CD4-positive, alpha-beta memory T cell (primary cell): ENCODE measurements around the gene SPAM1. TPM values are rescaled to one million over a fixed set of nuclear protein-coding genes. Genes with fewer than 3 reads are reported as not detected.

ENCODE experiments used
- CTCF ChIA-PET: fragments of 350-600 bp; sonication (Branson Sonifier 250); formaldehyde crosslinking; loops from one replicate; lab custom pipeline; 2021; ENCODE audit warnings: inconsistent platforms; ENCODE audit not compliant: partially characterized antibody; lab: Charles Lee
- POLR2A ChIA-PET: fragments of 350-600 bp; sonication (Branson Sonifier 250); formaldehyde crosslinking; loops from one replicate; lab custom pipeline; 2021; ENCODE audit not compliant: partially characterized antibody; lab: Charles Lee
- DNase-seq, 5 donors: peaks; one replicate each; pipeline versions ENCODE4 v3.0.0 to v3.0.0-alpha.2; 2020 to 2022; ENCODE audit warnings: mixed read lengths in 1 of 5
- H3K27ac ChIP-seq: one replicate; pipeline ENCODE4 v1.7.0; 2013; ENCODE audit warnings: low read depth, low read length
- H3K27me3 ChIP-seq: 2 replicates; pipeline ENCODE4 v1.7.0; 2013; ENCODE audit warnings: mild to moderate bottlenecking, low read length, moderate library complexity; ENCODE audit not compliant: insufficient read depth
- H3K36me3 ChIP-seq: 2 replicates; pipeline ENCODE4 v1.7.0; 2013; ENCODE audit warnings: mild to moderate bottlenecking, low read length, moderate library complexity; ENCODE audit not compliant: insufficient read depth
- H3K4me1 ChIP-seq: 2 replicates; pipeline ENCODE4 v1.7.0; 2013; ENCODE audit warnings: mild to moderate bottlenecking, low read length, moderate library complexity; ENCODE audit not compliant: insufficient read depth
- H3K4me3 ChIP-seq, 2 donors: one replicate each; pipeline ENCODE4 v1.7.0; 2013; ENCODE audit warnings: low read length in 2 of 2, mild to moderate bottlenecking in 1 of 2
- H3K9me3 ChIP-seq, 2 donors: one replicate each; pipeline ENCODE4 v1.7.0; 2013; ENCODE audit warnings: low read length in 2 of 2, control low read depth in 1 of 2; ENCODE audit not compliant: control insufficient read depth in 1 of 2
- H3K27ac Mint-ChIP-seq, 7 donors: one replicate each; pipeline ENCODE4 v1.8.0; 2020 to 2021; ENCODE audit warnings: mixed read lengths in 7 of 7, mild to moderate bottlenecking in 6 of 7, inconsistent platforms in 3 of 7, moderate library complexity in 3 of 7
- H3K27me3 Mint-ChIP-seq, 2 donors: one replicate each; pipeline ENCODE4 v1.8.0; 2020 to 2021; ENCODE audit warnings: mixed read lengths in 2 of 2
- H3K36me3 Mint-ChIP-seq, 2 donors: one replicate each; pipeline ENCODE4 v1.8.0; 2020 to 2021; ENCODE audit warnings: mixed read lengths in 2 of 2, inconsistent platforms in 1 of 2, mild to moderate bottlenecking in 1 of 2
- H3K4me1 Mint-ChIP-seq, 4 donors: one replicate each; pipeline ENCODE4 v1.8.0; 2020 to 2021; ENCODE audit warnings: mixed read lengths in 4 of 4, mild to moderate bottlenecking in 1 of 4
- H3K4me3 Mint-ChIP-seq, 8 donors: one replicate each; pipeline ENCODE4 v1.8.0; 2020 to 2021; ENCODE audit warnings: mixed read lengths in 8 of 8, mild to moderate bottlenecking in 7 of 8, moderate library complexity in 6 of 8, inconsistent platforms in 3 of 8
- H3K9me3 Mint-ChIP-seq, 8 donors: one replicate each; pipeline ENCODE4 v1.8.0; 2020 to 2021; ENCODE audit warnings: mixed read lengths in 8 of 8, mild to moderate bottlenecking in 5 of 8, inconsistent platforms in 3 of 8, moderate library complexity in 1 of 8
- intact Hi-C: fragments of 100-400 bp; cut with micrococcal nuclease; formaldehyde crosslinking; loops from one replicate; pipeline ENCODE4 v1.15.1; 2023
- polyA plus RNA-seq, 2 donors: library from polyadenylated mRNA; unstranded; fragments of 300-500 nt; fragmentation: Illumina TruSeq; gene quantifications; one replicate each; pipeline ENCODE4 v1.2.3, GENCODE V29; 2021
- total RNA-seq, 2 experiments: library from RNA; stranded (reverse); gene quantifications; one replicate each; pipeline ENCODE4 v1.2.3, GENCODE V29; 2021

Gene SPAM1
- total and polyA plus RNA-seq, 4 experiments from 2014 or later, result not detected

- Histone ChIP-seq H3K9me3 (no peaks in the 10 kb centered on the region), H3K27me3 (no peaks in the 10 kb centered on the region), H3K27ac (no peak overlapping the region), H3K36me3 (no peaks in the 10 kb centered on the region), H3K4me3 (no peak overlapping the region), H3K4me1 (no peaks in the 10 kb centered on the region)
- no peaks in the 10 kb centered on the region for H3K36me3 Mint-ChIP-seq
- ChIA-PET POLR2A (no interaction called here), CTCF (no interaction called here)
- no peaks in the 10 kb centered on the region for H3K4me1 Mint-ChIP-seq
- intact Hi-C loops, result no loop called here
- H3K9me3 Mint-ChIP-seq, result peaks cover 0 to 20% (median 1%) of the 10 kb centered on the region in 8 donors
- no peaks in the 10 kb centered on the region for H3K27me3 Mint-ChIP-seq
- no peak overlapping the region for H3K27ac Mint-ChIP-seq
- H3K4me3 Mint-ChIP-seq, result no peak overlapping the region
- DNase-seq, result no peak
Measured at GRCh38 chr7:123901101-123901500, 23.9 kb upstream of the SPAM1 start.

- Mint-ChIP-seq H3K27me3 (peaks cover 1 to 2% of the 10 kb centered on the region in 2 donors), H3K4me1 (no peaks in the 10 kb centered on the region), H3K9me3 (peaks cover 0 to 14% (median 0%) of the 10 kb centered on the region in 8 donors), H3K4me3 (no peak overlapping the region), H3K36me3 (no peaks in the 10 kb centered on the region), H3K27ac (no peak overlapping the region)
- Histone ChIP-seq H3K36me3 (no peaks in the 10 kb centered on the region), H3K9me3 (no peaks in the 10 kb centered on the region), H3K4me1 (no peaks in the 10 kb centered on the region), H3K27me3 (no peaks in the 10 kb centered on the region), H3K4me3 (no peak overlapping the region), H3K27ac (no peak overlapping the region)
- intact Hi-C loops, result no loop called here
- ChIA-PET POLR2A (no interaction called here), CTCF (no interaction called here)
- no peak for DNase-seq
Measured at GRCh38 chr7:123905714-123906113, 19.3 kb upstream of the SPAM1 start.

- peaks cover 0 to 2% (median 0%) of the 10 kb centered on the region in 8 donors for H3K9me3 Mint-ChIP-seq
- intact Hi-C loops, result no loop called here
- no peak for DNase-seq
- Histone ChIP-seq H3K36me3 (no peaks in the 10 kb centered on the region), H3K27me3 (no peaks in the 10 kb centered on the region), H3K27ac (no peak overlapping the region), H3K9me3 (no peaks in the 10 kb centered on the region), H3K4me3 (no peak overlapping the region), H3K4me1 (no peaks in the 10 kb centered on the region)
- no peaks in the 10 kb centered on the region for H3K36me3 Mint-ChIP-seq
- ChIA-PET POLR2A (no interaction called here), CTCF (no interaction called here)
- no peak overlapping the region for H3K4me3 Mint-ChIP-seq
- H3K27me3 Mint-ChIP-seq, result no peaks in the 10 kb centered on the region
- H3K4me1 Mint-ChIP-seq, result no peaks in the 10 kb centered on the region
- H3K27ac Mint-ChIP-seq, result no peak overlapping the region
Measured at GRCh38 chr7:123916240-123916724, 8.8 kb upstream of the SPAM1 start.

- Mint-ChIP-seq H3K27me3 (peaks cover 0 to 2% of the 10 kb centered on the region in 2 donors), H3K4me3 (no peak overlapping the region), H3K4me1 (no peaks in the 10 kb centered on the region), H3K27ac (no peak overlapping the region), H3K36me3 (no peaks in the 10 kb centered on the region), H3K9me3 (peaks cover 0 to 2% (median 0%) of the 10 kb centered on the region in 8 donors)
- no peaks in the 10 kb centered on the region for H3K9me3 ChIP-seq
- DNase-seq, result no peak
- H3K27me3 ChIP-seq, result no peaks in the 10 kb centered on the region
- no peak overlapping the region for H3K27ac ChIP-seq
- intact Hi-C loops, result no loop called here
- H3K36me3 ChIP-seq, result no peaks in the 10 kb centered on the region
- no peak overlapping the region for H3K4me3 ChIP-seq
- CTCF ChIA-PET, result no interaction called here
- no peaks in the 10 kb centered on the region for H3K4me1 ChIP-seq
- POLR2A ChIA-PET, result no interaction called here
Measured at GRCh38 chr7:123917878-123918277, 7.2 kb upstream of the SPAM1 start.

- Mint-ChIP-seq H3K9me3 (peaks cover 0 to 2% (median 0%) of the 10 kb centered on the region in 8 donors), H3K36me3 (no peaks in the 10 kb centered on the region), H3K4me3 (no peak overlapping the region), H3K27ac (no peak overlapping the region), H3K27me3 (peaks cover 0 to 2% of the 10 kb centered on the region in 2 donors), H3K4me1 (no peaks in the 10 kb centered on the region)
- no peak overlapping the region for H3K27ac ChIP-seq
- H3K36me3 ChIP-seq, result no peaks in the 10 kb centered on the region
- H3K27me3 ChIP-seq, result no peaks in the 10 kb centered on the region
- no peak overlapping the region for H3K4me3 ChIP-seq
- CTCF ChIA-PET, result no interaction called here
- no peaks in the 10 kb centered on the region for H3K9me3 ChIP-seq
- intact Hi-C loops, result no loop called here
- no peaks in the 10 kb centered on the region for H3K4me1 ChIP-seq
- DNase-seq, result no peak
- POLR2A ChIA-PET, result no interaction called here
Measured at GRCh38 chr7:123918309-123918708, 6.7 kb upstream of the SPAM1 start.

GRCh38 chr7:123923599-123923998 is 1.4 kb upstream of the SPAM1 start:
- no peaks in the 10 kb centered on the region for H3K27me3 ChIP-seq
- no peak overlapping the region for H3K4me3 ChIP-seq
- CTCF ChIA-PET, result no interaction called here
- POLR2A ChIA-PET, result no interaction called here
- H3K4me1 ChIP-seq, result no peaks in the 10 kb centered on the region
- Mint-ChIP-seq H3K36me3 (no peaks in the 10 kb centered on the region), H3K4me3 (no peak overlapping the region), H3K4me1 (no peaks in the 10 kb centered on the region), H3K27me3 (peaks cover 2 to 5% of the 10 kb centered on the region in 2 donors), H3K27ac (no peak overlapping the region), H3K9me3 (peaks cover 0 to 4% (median 0%) of the 10 kb centered on the region in 8 donors)
- intact Hi-C loops, result no loop called here
- no peaks in the 10 kb centered on the region for H3K36me3 ChIP-seq
- H3K27ac ChIP-seq, result no peak overlapping the region
- no peak for DNase-seq
- H3K9me3 ChIP-seq, result no peaks in the 10 kb centered on the region

- Mint-ChIP-seq H3K36me3 (no peaks in the 10 kb centered on the region), H3K27ac (no peak overlapping the region), H3K4me3 (no peak overlapping the region), H3K9me3 (peaks cover 0 to 6% (median under 1%) of the 10 kb centered on the region in 8 donors), H3K4me1 (no peaks in the 10 kb centered on the region), H3K27me3 (peaks cover 0 to 5% of the 10 kb centered on the region in 2 donors)
- ChIA-PET CTCF (no interaction called here), POLR2A (no interaction called here)
- no peaks in the 10 kb centered on the region for H3K9me3 ChIP-seq
- H3K27me3 ChIP-seq, result no peaks in the 10 kb centered on the region
- H3K4me1 ChIP-seq, result no peaks in the 10 kb centered on the region
- H3K27ac ChIP-seq, result no peak overlapping the region
- intact Hi-C loops, result no loop called here
- H3K4me3 ChIP-seq, result no peak overlapping the region
- no peak for DNase-seq
- H3K36me3 ChIP-seq, result no peaks in the 10 kb centered on the region
Measured at GRCh38 chr7:123929107-123929506, 4.1 kb downstream of the SPAM1 start.

GRCh38 chr7:123929655-123930054 is 4.6 kb downstream of the SPAM1 start:
- Mint-ChIP-seq H3K27me3 (peaks cover 0 to 4% of the 10 kb centered on the region in 2 donors), H3K9me3 (peaks cover 0 to 9% (median 2%) of the 10 kb centered on the region in 8 donors), H3K36me3 (no peaks in the 10 kb centered on the region), H3K27ac (no peak overlapping the region), H3K4me3 (no peak overlapping the region), H3K4me1 (no peaks in the 10 kb centered on the region)
- no peak overlapping the region for H3K27ac ChIP-seq
- H3K4me3 ChIP-seq, result no peak overlapping the region
- no peaks in the 10 kb centered on the region for H3K36me3 ChIP-seq
- no peak for DNase-seq
- intact Hi-C loops, result no loop called here
- no peaks in the 10 kb centered on the region for H3K4me1 ChIP-seq
- no peaks in the 10 kb centered on the region for H3K27me3 ChIP-seq
- CTCF ChIA-PET, result no interaction called here
- POLR2A ChIA-PET, result no interaction called here
- no peaks in the 10 kb centered on the region for H3K9me3 ChIP-seq
